SKM-1 treated with dmso at 0.1 percent for 144 hours (cell line): Measurements from ENCODE around the gene TIAM2.
A peak's percentile ranks its signal among the peaks of the same experiment; 100 is the strongest.

Experiments
- DNase-seq: peaks from one replicate; lab custom pipeline; 2025; ENCODE audit not compliant: unreplicated experiment; lab: John Stamatoyannopoulos, UW

Gene TIAM2

GRCh38 chr6:155056756-155057155 is 61.6 kb downstream of the TIAM2 start:
- no peak for DNase-seq

GRCh38 chr6:155061381-155061780 is 66.3 kb downstream of the TIAM2 start:
- DNase-seq: no peak

GRCh38 chr6:155062866-155063341 is 67.8 kb downstream of the TIAM2 start:
- DNase-seq: no peak

- DNase-seq: no peak
These were observed 69.2 kb downstream of the TIAM2 start for GRCh38 chr6:155064303-155064702.

GRCh38 chr6:155066361-155066760 is 71.2 kb downstream of the TIAM2 start:
- DNase-seq: no peak

- no peak for DNase-seq
These were observed 72.0 kb downstream of the TIAM2 start for GRCh38 chr6:155066921-155067680.

- DNase-seq: peak; percentile 71
These were observed 73.0 kb downstream of the TIAM2 start for GRCh38 chr6:155067956-155068615.

- DNase-seq: no peak
These were observed 74.4 kb downstream of the TIAM2 start for GRCh38 chr6:155069543-155069942.

- DNase-seq: no peak
These were observed 81.0 kb downstream of the TIAM2 start for GRCh38 chr6:155075930-155076695.

- DNase-seq: no peak
These were observed 82.2 kb downstream of the TIAM2 start for GRCh38 chr6:155077331-155077730.

GRCh38 chr6:155077784-155078183 is 82.7 kb downstream of the TIAM2 start:
- DNase-seq: peak; percentile 68

GRCh38 chr6:155078331-155078745 is 83.2 kb downstream of the TIAM2 start:
- DNase-seq: peak; percentile 57

- peak; percentile 34 for DNase-seq
These were observed 84.9 kb downstream of the TIAM2 start for GRCh38 chr6:155079985-155080452.

GRCh38 chr6:155080881-155081845 is 86.0 kb downstream of the TIAM2 start:
- no peak for DNase-seq

- no peak for DNase-seq
These were observed 89.5 kb downstream of the TIAM2 start for GRCh38 chr6:155084431-155085123.

GRCh38 chr6:155085582-155086257 is 90.6 kb downstream of the TIAM2 start:
- no peak for DNase-seq

GRCh38 chr6:155088856-155089255 is 93.7 kb downstream of the TIAM2 start:
- DNase-seq: no peak

GRCh38 chr6:155089746-155090145 is 94.6 kb downstream of the TIAM2 start:
- no peak for DNase-seq

- DNase-seq: no peak
These were observed 95.1 kb downstream of the TIAM2 start for GRCh38 chr6:155090166-155090565.
